Breast epithelium (tissue), 4 donors: ENCODE data around the gene VARS2. TPM values are rescaled to one million over a fixed set of nuclear protein-coding genes. Genes with fewer than 3 reads are reported as not detected.
"Not testable (repeated sequence)": the region's sequence is repeated elsewhere in the genome, so short reads cannot be mapped to it uniquely, and the experiment has no call there.

ENCODE experiments used
- DNase-seq, 2 donors: peaks; one replicate each; pipeline ENCODE4 v3.0.0-alpha.2; 2019; ENCODE audit warnings: low spot score in 2 of 2
- H3K27ac ChIP-seq, 2 donors: fragments of 200-600 bp; sonication (generic) in 1 of 2; one replicate each; pipeline ENCODE4 v1.5.1; 2016 to 2019; ENCODE audit warnings: mild to moderate bottlenecking in 1 of 2
- H3K27me3 ChIP-seq, 2 donors: fragments of 200-600 bp; sonication (generic) in 1 of 2; one replicate each; pipeline versions ENCODE4 v1.5.1 to v1.6.0; 2017 to 2019; ENCODE audit warnings: control low read depth in 1 of 2, mild to moderate bottlenecking in 1 of 2
- H3K36me3 ChIP-seq: fragments of 200-600 bp; one replicate; pipeline ENCODE4 v1.5.1; 2019
- H3K4me1 ChIP-seq, 2 donors: fragments of 200-600 bp; sonication (generic); one replicate each; pipeline ENCODE4 v1.5.1; 2016 to 2019; ENCODE audit warnings: control low read depth in 1 of 2
- H3K4me3 ChIP-seq, 3 donors: fragments of 200-600 bp; sonication (generic); 1 replicate in 2 of 3; 2 replicates in 1 of 3; pipeline ENCODE4 v1.5.1; 2016 to 2019; ENCODE audit warnings: mild to moderate bottlenecking in 3 of 3, moderate library complexity in 2 of 3
- H3K9me3 ChIP-seq, 2 donors: fragments of 200-600 bp; sonication (generic) in 1 of 2; one replicate each; pipeline ENCODE4 v1.5.1; 2016 to 2019; ENCODE audit warnings: control low read depth in 1 of 2
- POLR2A ChIP-seq: fragments of 450-650 bp; IDR thresholded peaks from one replicate; pipeline ENCODE4 v1.6.1; 2016; ENCODE audit warnings: antibody characterized with exemption, mild to moderate bottlenecking, moderate library complexity
- POLR2AphosphoS5 ChIP-seq, 3 donors: sonication (generic); formaldehyde crosslinking; IDR thresholded peaks; one replicate each; pipeline ENCODE4 v1.6.1; 2017; ENCODE audit warnings: antibody characterized with exemption in 3 of 3
- intact Hi-C: fragments of 100-400 bp; cut with DNase I; formaldehyde crosslinking; loops from one replicate; pipeline ENCODE4 v1.15.1; 2023; ENCODE audit warnings: low total_unique reads
- total RNA-seq, 3 donors: library from RNA; depleted of rRNA; stranded (reverse); fragments of >200 nt; gene quantifications; one replicate each; pipeline ENCODE4 v1.1.0, GENCODE V29; 2016
- TF ChIP-seq, protein P1 (sequence below), 3 donors: fragments of 450-650 bp; IDR thresholded peaks; one replicate each; pipeline ENCODE4 v1.5.1; 2016 to 2017; ENCODE audit warnings: antibody characterized with exemption in 3 of 3, mild to moderate bottlenecking in 3 of 3, moderate library complexity in 3 of 3

VARS2 gene
- total RNA-seq, 3 donors from 2014 or later: 15.7 to 19.2 (median 16.8) TPM

GRCh38 chr6:30962716-30963115 is 48.7 kb downstream of the VARS2 start:
- intact Hi-C loops: no loop called here
- Histone ChIP-seq H3K36me3 (no peaks in the 10 kb centered on the region), H3K4me3 (no peak overlapping the region), H3K27me3 (no peaks in the 10 kb centered on the region), H3K4me1 (no peaks in the 10 kb centered on the region), H3K9me3 (no peaks in the 10 kb centered on the region), H3K27ac (no peak overlapping the region)
- DNase-seq: no peak
- TF ChIP-seq POLR2AphosphoS5 (IDR thresholded peaks at IDR 0.05) (no peak), POLR2A (no peak)
- TF ChIP-seq, protein P1, sequence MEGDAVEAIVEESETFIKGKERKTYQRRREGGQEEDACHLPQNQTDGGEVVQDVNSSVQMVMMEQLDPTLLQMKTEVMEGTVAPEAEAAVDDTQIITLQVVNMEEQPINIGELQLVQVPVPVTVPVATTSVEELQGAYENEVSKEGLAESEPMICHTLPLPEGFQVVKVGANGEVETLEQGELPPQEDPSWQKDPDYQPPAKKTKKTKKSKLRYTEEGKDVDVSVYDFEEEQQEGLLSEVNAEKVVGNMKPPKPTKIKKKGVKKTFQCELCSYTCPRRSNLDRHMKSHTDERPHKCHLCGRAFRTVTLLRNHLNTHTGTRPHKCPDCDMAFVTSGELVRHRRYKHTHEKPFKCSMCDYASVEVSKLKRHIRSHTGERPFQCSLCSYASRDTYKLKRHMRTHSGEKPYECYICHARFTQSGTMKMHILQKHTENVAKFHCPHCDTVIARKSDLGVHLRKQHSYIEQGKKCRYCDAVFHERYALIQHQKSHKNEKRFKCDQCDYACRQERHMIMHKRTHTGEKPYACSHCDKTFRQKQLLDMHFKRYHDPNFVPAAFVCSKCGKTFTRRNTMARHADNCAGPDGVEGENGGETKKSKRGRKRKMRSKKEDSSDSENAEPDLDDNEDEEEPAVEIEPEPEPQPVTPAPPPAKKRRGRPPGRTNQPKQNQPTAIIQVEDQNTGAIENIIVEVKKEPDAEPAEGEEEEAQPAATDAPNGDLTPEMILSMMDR (IDR thresholded peaks at IDR 0.05): no peak

DNA sequence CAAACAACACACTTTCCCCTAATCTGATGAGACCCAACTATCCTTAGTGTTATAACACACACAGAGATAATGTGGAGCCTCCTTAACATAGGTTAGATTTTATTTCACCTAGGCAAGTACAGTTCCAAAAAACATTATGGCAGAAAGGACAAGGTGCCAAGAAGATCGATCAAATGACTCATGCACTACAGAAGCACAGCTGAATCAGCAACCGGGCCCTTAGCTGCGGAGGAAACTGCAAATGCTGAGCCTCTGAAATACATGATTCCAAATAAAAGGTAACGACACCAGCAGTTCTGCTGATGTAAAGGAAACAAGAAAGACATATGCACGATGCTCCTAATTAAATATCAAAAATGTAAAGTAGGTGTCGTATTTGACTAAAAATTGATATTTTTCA is 49.6 kb downstream of the VARS2 start:
- Histone ChIP-seq H3K27ac (no peak overlapping the region), H3K36me3 (no peaks in the 10 kb centered on the region), H3K4me3 (no peak overlapping the region), H3K27me3 (no peaks in the 10 kb centered on the region), H3K4me1 (no peaks in the 10 kb centered on the region), H3K9me3 (no peaks in the 10 kb centered on the region)
- TF ChIP-seq POLR2A: no peak
- intact Hi-C loops: no loop called here
- no peak for DNase-seq

GRCh38 chr6:30964075-30964474 is 50.0 kb downstream of the VARS2 start:
- Histone ChIP-seq H3K27ac (no peak overlapping the region), H3K27me3 (no peaks in the 10 kb centered on the region), H3K4me3 (no peak overlapping the region), H3K9me3 (no peaks in the 10 kb centered on the region), H3K36me3 (no peaks in the 10 kb centered on the region), H3K4me1 (no peaks in the 10 kb centered on the region)
- intact Hi-C loops: no loop called here
- TF ChIP-seq, protein P1 (IDR thresholded peaks at IDR 0.05): no peak
- TF ChIP-seq POLR2AphosphoS5 (IDR thresholded peaks at IDR 0.05) (no peak), POLR2A (no peak)
- no peak for DNase-seq

DNA sequence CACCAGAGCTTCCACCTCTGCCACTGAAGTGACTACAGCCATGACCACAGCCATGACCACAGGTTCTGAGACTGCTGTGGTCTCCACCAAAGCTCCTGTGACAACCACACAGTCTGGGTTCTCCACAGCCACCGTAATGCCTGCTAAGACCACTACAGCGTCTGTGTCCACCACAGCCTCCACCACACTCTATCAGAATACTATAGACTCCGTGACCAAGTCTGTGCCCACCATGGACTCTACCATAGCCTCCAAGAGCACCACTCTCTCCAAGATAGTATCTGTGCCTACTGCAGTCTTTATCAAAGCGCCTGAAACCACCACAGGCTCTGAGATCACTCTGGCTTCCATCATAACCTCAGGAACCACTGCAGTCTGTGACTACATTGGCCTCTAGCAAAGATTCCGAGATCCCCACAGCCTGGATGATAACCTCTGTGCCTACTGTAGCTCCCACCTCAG is 51.1 kb downstream of the VARS2 start:
- H3K36me3 ChIP-seq: no peaks in the 10 kb centered on the region
- no peaks in the 10 kb centered on the region for H3K27me3 ChIP-seq
- no peaks in the 10 kb centered on the region for H3K9me3 ChIP-seq
- intact Hi-C loops: no loop called here
- no peak overlapping the region for H3K27ac ChIP-seq
- no peak for DNase-seq
- TF ChIP-seq POLR2AphosphoS5 (IDR thresholded peaks at IDR 0.05) (no peak), POLR2A (no peak)
- TF ChIP-seq, protein P1 (IDR thresholded peaks at IDR 0.05): no peak
- no peaks in the 10 kb centered on the region for H3K4me1 ChIP-seq
- no peak overlapping the region for H3K4me3 ChIP-seq

GRCh38 chr6:30966154-30966553 is 52.1 kb downstream of the VARS2 start:
- intact Hi-C loops: no loop called here
- Histone ChIP-seq H3K27me3 (no peaks in the 10 kb centered on the region), H3K36me3 (no peaks in the 10 kb centered on the region), H3K4me3 (no peak overlapping the region), H3K4me1 (no peaks in the 10 kb centered on the region), H3K27ac (no peak overlapping the region), H3K9me3 (no peaks in the 10 kb centered on the region)
- DNase-seq: no peak
- TF ChIP-seq POLR2AphosphoS5 (IDR thresholded peaks at IDR 0.05) (no peak), POLR2A (no peak)
- TF ChIP-seq, protein P1 (IDR thresholded peaks at IDR 0.05): no peak

GRCh38 chr6:30969171-30969570 is 55.1 kb downstream of the VARS2 start:
- H3K36me3 ChIP-seq, H3K4me3 ChIP-seq, intact Hi-C loops, H3K27ac ChIP-seq, DNase-seq, H3K27me3 ChIP-seq, H3K9me3 ChIP-seq, H3K4me1 ChIP-seq: not testable (repeated sequence)
